Measurements from ENCODE around the gene SLC5A8. TPM values are rescaled to one million over a fixed set of nuclear protein-coding genes. Genes with fewer than 3 reads are reported as not detected.

Gene SLC5A8
- total RNA-seq, 1 donor from 2014 or later: not detected

- Mint-ChIP-seq H3K36me3 (ENCODE audit: low read depth, unreplicated experiment) (no peaks in the 10 kb centered on the region), H3K4me3 (ENCODE audit: unreplicated experiment) (no peak overlapping the region), H3K27ac (ENCODE audit: unreplicated experiment) (no peak overlapping the region), H3K9me3 (ENCODE audit: unreplicated experiment) (no peaks in the 10 kb centered on the region), H3K27me3 (ENCODE audit: unreplicated experiment) (no peaks in the 10 kb centered on the region), H3K4me1 (ENCODE audit: unreplicated experiment) (peaks cover 4% of the 10 kb centered on the region)
- no peak for DNase-seq (ENCODE audit: low spot score)
- no peak for TF ChIP-seq CTCF (IDR thresholded peaks at IDR 0.05; ENCODE audit: unreplicated experiment)
These were observed 19.8 kb upstream of the SLC5A8 start for GRCh38 chr12:101229841-101230241.

DNA sequence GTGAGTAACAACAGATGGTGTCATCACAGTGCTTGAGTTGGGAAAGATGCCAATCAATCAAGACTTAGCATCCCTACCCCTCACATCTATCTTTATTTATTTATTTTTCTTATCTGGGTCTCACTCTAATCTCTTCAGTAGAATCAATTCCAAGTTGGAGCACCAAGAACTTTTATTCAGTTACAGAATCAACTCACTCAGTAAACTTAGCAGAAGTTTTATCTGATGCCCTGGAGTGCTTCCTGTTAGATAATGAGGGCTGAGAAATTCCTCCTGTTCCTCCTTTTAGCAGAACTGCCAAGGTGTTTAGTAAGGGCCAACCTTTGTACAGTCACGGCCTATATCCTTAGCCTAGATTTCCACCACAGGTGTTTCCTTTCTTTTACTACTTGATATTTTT is 11.3 kb upstream of the SLC5A8 start:
- Mint-ChIP-seq H3K9me3 (ENCODE audit: unreplicated experiment) (peaks cover under 1% of the 10 kb centered on the region), H3K4me3 (ENCODE audit: unreplicated experiment) (no peak overlapping the region), H3K4me1 (ENCODE audit: unreplicated experiment) (peaks cover 4% of the 10 kb centered on the region), H3K36me3 (ENCODE audit: low read depth, unreplicated experiment) (no peaks in the 10 kb centered on the region), H3K27me3 (ENCODE audit: unreplicated experiment) (peaks cover 6% of the 10 kb centered on the region), H3K27ac (ENCODE audit: unreplicated experiment) (no peak overlapping the region)
- no peak for TF ChIP-seq CTCF (IDR thresholded peaks at IDR 0.05; ENCODE audit: unreplicated experiment)
- no peak for DNase-seq (ENCODE audit: low spot score)

GRCh38 chr12:101216810-101217209 is 6.8 kb upstream of the SLC5A8 start:
- no peak for DNase-seq (ENCODE audit: low spot score)
- peaks cover 10% of the 10 kb centered on the region for H3K9me3 Mint-ChIP-seq (ENCODE audit: unreplicated experiment)
- H3K27ac Mint-ChIP-seq (ENCODE audit: unreplicated experiment): no peak overlapping the region
- H3K4me1 Mint-ChIP-seq (ENCODE audit: unreplicated experiment): peaks cover 4% of the 10 kb centered on the region
- no peak overlapping the region for H3K4me3 Mint-ChIP-seq (ENCODE audit: unreplicated experiment)
- H3K27me3 Mint-ChIP-seq (ENCODE audit: unreplicated experiment): peaks cover 4% of the 10 kb centered on the region
- H3K36me3 Mint-ChIP-seq (ENCODE audit: low read depth, unreplicated experiment): no peaks in the 10 kb centered on the region
- no peak for TF ChIP-seq CTCF (IDR thresholded peaks at IDR 0.05; ENCODE audit: unreplicated experiment)

DNA sequence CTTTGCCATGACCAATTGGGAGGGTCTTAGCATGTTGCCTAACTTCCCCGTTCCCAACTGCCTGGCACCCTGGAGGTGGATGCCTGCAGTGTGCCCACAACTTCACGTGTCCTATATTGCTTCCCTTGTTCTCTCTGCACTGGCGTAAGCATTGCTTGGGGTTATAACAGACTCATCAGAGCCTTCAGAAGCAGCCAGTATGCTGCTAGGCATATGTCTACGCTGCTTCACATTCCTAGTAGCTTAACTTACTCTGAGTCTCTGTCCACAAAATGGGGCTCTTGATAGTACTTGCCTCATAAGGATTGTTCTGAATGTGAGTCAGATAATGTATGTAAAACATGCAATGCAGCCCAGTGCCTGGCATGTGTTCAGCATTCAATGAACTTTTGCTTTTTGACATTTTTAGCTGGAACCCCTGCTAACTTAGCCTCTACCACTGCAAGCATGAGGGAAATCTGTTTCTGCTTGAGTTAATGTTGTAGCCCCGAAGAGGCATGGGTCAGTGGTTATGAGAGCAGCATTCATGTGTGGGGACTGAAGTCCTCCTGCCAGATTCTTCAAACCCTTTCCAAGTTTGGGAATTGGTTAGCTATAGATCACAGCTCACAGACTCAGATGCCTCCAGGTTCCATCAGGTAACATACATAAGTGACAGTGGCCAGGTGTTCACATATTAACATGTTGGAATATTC is 2.8 kb downstream of the SLC5A8 start:
- H3K36me3 Mint-ChIP-seq (ENCODE audit: low read depth, unreplicated experiment): no peaks in the 10 kb centered on the region
- H3K27me3 Mint-ChIP-seq (ENCODE audit: unreplicated experiment): peaks cover 11% of the 10 kb centered on the region
- no peak for TF ChIP-seq CTCF (IDR thresholded peaks at IDR 0.05; ENCODE audit: unreplicated experiment)
- H3K4me1 Mint-ChIP-seq (ENCODE audit: unreplicated experiment): peaks cover 2% of the 10 kb centered on the region
- no peak for DNase-seq (ENCODE audit: low spot score)
- H3K27ac Mint-ChIP-seq (ENCODE audit: unreplicated experiment): no peak overlapping the region
- H3K9me3 Mint-ChIP-seq (ENCODE audit: unreplicated experiment): no peaks in the 10 kb centered on the region
- no peak overlapping the region for H3K4me3 Mint-ChIP-seq (ENCODE audit: unreplicated experiment)

- no peaks in the 10 kb centered on the region for H3K9me3 Mint-ChIP-seq (ENCODE audit: unreplicated experiment)
- no peak overlapping the region for H3K4me3 Mint-ChIP-seq (ENCODE audit: unreplicated experiment)
- H3K27ac Mint-ChIP-seq (ENCODE audit: unreplicated experiment): no peak overlapping the region
- peaks cover 4% of the 10 kb centered on the region for H3K27me3 Mint-ChIP-seq (ENCODE audit: unreplicated experiment)
- no peak for DNase-seq (ENCODE audit: low spot score)
- TF ChIP-seq CTCF (IDR thresholded peaks at IDR 0.05; ENCODE audit: unreplicated experiment): no peak
- no peaks in the 10 kb centered on the region for H3K36me3 Mint-ChIP-seq (ENCODE audit: low read depth, unreplicated experiment)
- peaks cover 2% of the 10 kb centered on the region for H3K4me1 Mint-ChIP-seq (ENCODE audit: unreplicated experiment)
These were observed 5.3 kb downstream of the SLC5A8 start for GRCh38 chr12:101204602-101205304.
